Central memory CD8-positive, alpha-beta T cell (primary cell): ENCODE measurements around the gene HMX1.

Experiments used
- ATAC-seq: fragments of 150-1000 bp; cut with Tn5 transposase; replicated peaks from 2 replicates; pipeline ENCODE4 v1.10.0; 2022; ENCODE audit warnings: mild to moderate bottlenecking, moderate FRiP score, moderate number of reproducible peaks; ENCODE audit not compliant: poor library complexity, severe bottlenecking; ENCODE audit errors: extremely low read depth
- DNase-seq, 2 donors: peaks; one replicate each; pipeline ENCODE4 v3.0.0; 2021; ENCODE audit warnings: low spot score in 2 of 2
- H3K27ac Mint-ChIP-seq: one replicate; pipeline ENCODE4 v1.8.0; 2022; ENCODE audit warnings: low read depth, mild to moderate bottlenecking, moderate library complexity, mixed read lengths
- H3K27me3 Mint-ChIP-seq: one replicate; pipeline ENCODE4 v1.8.0; 2022; ENCODE audit warnings: mixed read lengths
- H3K36me3 Mint-ChIP-seq: one replicate; pipeline ENCODE4 v1.8.0; 2022; ENCODE audit warnings: mild to moderate bottlenecking, moderate library complexity, mixed read lengths; ENCODE audit not compliant: insufficient read depth
- H3K4me1 Mint-ChIP-seq: one replicate; pipeline ENCODE4 v1.8.0; 2022; ENCODE audit warnings: mixed read lengths
- H3K4me3 Mint-ChIP-seq: one replicate; pipeline ENCODE4 v1.8.0; 2022; ENCODE audit warnings: mild to moderate bottlenecking, moderate library complexity, mixed read lengths
- H3K9me3 Mint-ChIP-seq: one replicate; pipeline ENCODE4 v1.8.0; 2022; ENCODE audit warnings: mixed read lengths

The HMX1 gene

GRCh38 chr4:8871417-8872401 lies at the start of gene HMX1:
TSS of gene HMX1 (minus strand) at chr4:8871839. CDS start at chr4:8871614, 225 bp downstream.
- Mint-ChIP-seq H3K27ac (no peak within 1 kb of the TSS), H3K36me3 (peaks cover 4% of the 10 kb centered on the region), H3K9me3 (no peaks in the 10 kb centered on the region), H3K4me1 (peaks cover 6% of the 10 kb centered on the region), H3K4me3 (no peak within 1 kb of the TSS), H3K27me3 (peaks cover 83% of the 10 kb centered on the region)
- DNase-seq (no peak), ATAC-seq (no peak)

DNA sequence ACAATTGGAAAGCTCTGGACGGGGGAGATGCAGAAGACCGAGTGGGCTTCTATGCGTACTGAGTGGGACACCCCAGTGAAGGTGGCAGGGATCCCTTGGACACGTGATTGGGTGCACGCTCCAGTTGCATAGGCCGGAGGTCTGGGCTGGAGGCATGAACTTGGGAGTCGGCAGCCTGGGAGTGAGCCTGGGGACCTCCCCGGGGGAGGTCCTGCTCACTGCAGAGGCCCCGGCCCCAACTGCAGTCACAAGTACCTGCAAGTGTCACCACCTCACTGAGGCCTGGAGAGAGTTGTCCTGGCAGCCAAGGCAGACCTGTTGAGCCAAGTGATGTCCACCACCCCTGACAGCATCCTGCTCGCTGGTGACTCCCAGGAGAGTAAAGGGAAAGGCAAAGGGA lies 49.3 kb upstream of the HMX1 start:
- no peaks in the 10 kb centered on the region for H3K36me3 Mint-ChIP-seq
- ATAC-seq (no peak), DNase-seq (peak in 1 of 2 donors; percentile 7)
- peaks cover 34% of the 10 kb centered on the region for H3K27me3 Mint-ChIP-seq
- peaks cover 9% of the 10 kb centered on the region for H3K9me3 Mint-ChIP-seq
- peaks cover 5% of the 10 kb centered on the region for H3K4me1 Mint-ChIP-seq
- H3K27ac Mint-ChIP-seq: no peak overlapping the region
- no peak overlapping the region for H3K4me3 Mint-ChIP-seq

GRCh38 chr4:8920289-8920965 lies 48.8 kb upstream of the HMX1 start:
- Mint-ChIP-seq H3K27me3 (peaks cover 34% of the 10 kb centered on the region), H3K4me3 (no peak overlapping the region), H3K9me3 (peaks cover 9% of the 10 kb centered on the region), H3K36me3 (no peaks in the 10 kb centered on the region), H3K27ac (no peak overlapping the region), H3K4me1 (peaks cover 5% of the 10 kb centered on the region)
- DNase-seq: peak in 1 of 2 donors; percentile 8
- no peak for ATAC-seq

DNA sequence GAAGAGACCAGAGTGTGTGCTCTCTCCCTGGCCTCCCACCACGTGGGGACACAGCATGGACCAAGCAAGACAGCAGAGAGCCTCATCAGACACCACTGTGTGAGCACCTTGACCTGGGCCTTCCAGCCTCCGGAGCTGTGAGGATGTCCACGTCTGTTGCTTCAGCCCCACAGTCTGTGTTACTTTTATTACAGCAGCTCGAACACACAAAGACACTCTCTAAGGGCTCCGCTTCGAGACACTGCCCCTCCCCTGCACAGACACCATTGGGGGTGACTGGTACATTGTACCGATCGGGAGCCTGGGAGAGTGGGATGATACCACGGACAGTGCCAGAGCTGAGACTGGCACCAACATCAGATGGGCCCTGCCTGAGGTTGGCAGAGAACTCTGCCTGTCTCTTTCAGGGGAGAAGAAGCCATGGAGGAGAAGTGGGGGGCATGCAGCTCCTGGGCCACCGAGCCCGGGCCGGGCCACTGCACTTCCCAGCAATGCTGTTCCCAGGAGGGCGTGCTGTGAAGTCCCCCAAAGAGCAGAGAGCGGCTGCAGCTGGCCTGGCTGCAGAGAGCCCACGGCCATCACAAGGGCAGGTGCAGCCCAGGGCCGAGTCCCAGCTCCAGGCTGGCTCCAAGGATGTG lies 48.1 kb upstream of the HMX1 start:
- peaks cover 34% of the 10 kb centered on the region for H3K27me3 Mint-ChIP-seq
- no peak overlapping the region for H3K27ac Mint-ChIP-seq
- ATAC-seq (no peak), DNase-seq (no peak)
- peaks cover 5% of the 10 kb centered on the region for H3K4me1 Mint-ChIP-seq
- H3K36me3 Mint-ChIP-seq: no peaks in the 10 kb centered on the region
- H3K9me3 Mint-ChIP-seq: peaks cover 9% of the 10 kb centered on the region
- H3K4me3 Mint-ChIP-seq: no peak overlapping the region

DNA sequence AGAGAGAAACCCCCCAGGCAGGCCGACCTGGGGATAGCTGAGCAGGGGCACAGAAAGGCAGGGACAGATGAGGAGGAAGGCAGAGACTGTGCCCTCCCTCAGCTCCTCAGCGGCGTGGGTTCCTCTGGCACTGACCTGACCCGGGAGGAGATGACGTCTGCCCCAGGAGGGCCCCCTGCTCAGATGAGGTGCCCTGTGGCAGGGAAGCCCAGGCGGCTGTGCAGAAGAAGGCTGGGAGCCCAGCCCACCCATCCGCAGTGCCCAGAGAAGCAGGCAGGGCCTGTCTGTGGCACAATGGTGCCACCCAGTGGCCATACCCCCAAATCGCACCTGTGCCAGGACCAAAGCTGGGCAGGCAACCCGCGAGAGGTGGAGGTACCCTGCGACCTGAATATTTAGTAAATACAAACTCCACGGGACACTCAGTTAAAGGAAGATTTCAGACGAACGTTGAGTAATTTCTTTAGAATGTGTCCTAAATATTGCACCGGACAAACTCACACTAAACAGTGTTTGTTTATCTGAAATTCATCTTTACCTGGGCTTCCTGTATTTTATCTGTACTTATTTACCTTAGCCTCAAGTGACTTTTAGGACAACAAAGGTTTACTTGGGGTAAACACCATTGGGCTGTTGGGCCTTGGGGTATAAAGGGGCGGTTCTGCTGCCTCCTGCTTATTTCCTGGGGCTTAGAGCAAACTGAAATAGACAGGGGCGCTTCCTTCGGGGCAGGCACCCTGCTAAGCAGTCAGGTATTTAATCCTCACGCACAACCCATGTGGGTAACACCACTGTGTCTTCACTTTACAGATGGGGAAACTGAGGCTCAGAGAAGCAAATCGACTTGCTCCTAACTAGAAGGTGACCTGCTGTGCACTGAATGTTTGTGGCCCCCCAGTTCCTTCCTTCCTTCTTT lies 46.5 kb upstream of the HMX1 start:
- peaks cover 34% of the 10 kb centered on the region for H3K27me3 Mint-ChIP-seq
- no peak overlapping the region for H3K27ac Mint-ChIP-seq
- peak; percentile 59 for ATAC-seq
- H3K36me3 Mint-ChIP-seq: no peaks in the 10 kb centered on the region
- H3K4me1 Mint-ChIP-seq: peaks cover 5% of the 10 kb centered on the region
- peaks cover 2% of the 10 kb centered on the region for H3K9me3 Mint-ChIP-seq
- no peak overlapping the region for H3K4me3 Mint-ChIP-seq
- DNase-seq: peak; percentile 30 to 41

DNA sequence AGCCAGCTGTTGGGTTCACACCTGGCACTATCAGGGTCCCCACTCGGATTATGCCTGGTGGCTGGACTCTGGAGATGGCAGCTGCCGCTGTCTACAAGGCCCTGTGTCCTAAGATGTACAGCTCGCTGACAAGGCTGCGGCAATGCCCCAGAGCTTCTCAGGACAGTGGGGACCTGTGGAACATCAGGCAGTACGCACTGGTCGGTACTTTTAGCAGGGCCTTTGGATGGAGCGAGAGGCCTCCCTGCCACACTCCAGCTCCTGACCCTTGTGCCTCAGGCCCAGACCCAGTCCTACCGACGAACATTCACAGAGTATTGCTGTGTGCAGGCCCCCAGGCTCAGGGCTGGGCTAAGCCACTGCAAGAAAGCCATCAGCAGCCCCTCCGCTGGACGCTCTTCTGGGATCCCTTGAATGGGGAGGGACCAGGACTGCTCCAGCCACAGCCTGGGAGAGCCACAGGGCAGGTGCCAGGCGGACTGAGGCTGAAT lies 45.7 kb upstream of the HMX1 start:
- ATAC-seq (no peak), DNase-seq (peak in 1 of 2 donors; percentile 5)
- Mint-ChIP-seq H3K27me3 (peaks cover 33% of the 10 kb centered on the region), H3K27ac (no peak overlapping the region), H3K9me3 (no peaks in the 10 kb centered on the region), H3K36me3 (no peaks in the 10 kb centered on the region), H3K4me3 (no peak overlapping the region), H3K4me1 (peaks cover 5% of the 10 kb centered on the region)

DNA sequence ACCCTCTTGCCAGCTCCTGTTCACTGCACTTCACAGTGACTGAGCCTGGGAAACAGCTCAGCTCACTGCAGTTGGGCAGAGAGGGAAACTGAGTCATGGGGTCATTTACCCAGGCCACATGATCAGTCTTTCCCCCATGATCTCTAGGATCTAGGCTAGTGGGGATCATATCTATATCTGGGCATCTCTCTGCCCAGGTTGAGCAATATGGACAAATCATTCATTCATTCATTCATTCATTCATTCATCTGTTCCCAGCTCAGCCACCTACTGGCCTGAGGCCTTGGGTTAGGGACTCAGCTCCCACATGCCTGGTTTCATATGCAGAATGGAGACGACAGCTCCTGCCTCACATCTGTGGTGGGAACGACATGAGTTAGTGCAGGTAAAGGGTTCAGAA lies 45.3 kb upstream of the HMX1 start:
- Mint-ChIP-seq H3K9me3 (no peaks in the 10 kb centered on the region), H3K4me1 (peaks cover 5% of the 10 kb centered on the region), H3K4me3 (no peak overlapping the region), H3K36me3 (no peaks in the 10 kb centered on the region), H3K27me3 (peaks cover 29% of the 10 kb centered on the region), H3K27ac (no peak overlapping the region)
- ATAC-seq (no peak), DNase-seq (no peak)

- Mint-ChIP-seq H3K36me3 (no peaks in the 10 kb centered on the region), H3K27me3 (peaks cover 24% of the 10 kb centered on the region), H3K9me3 (no peaks in the 10 kb centered on the region), H3K4me3 (no peak overlapping the region), H3K27ac (no peak overlapping the region), H3K4me1 (peaks cover 5% of the 10 kb centered on the region)
- DNase-seq (peak in 1 of 2 donors; percentile 2), ATAC-seq (no peak)
Measured at GRCh38 chr4:8916351-8916885, 44.8 kb upstream of the HMX1 start.

DNA sequence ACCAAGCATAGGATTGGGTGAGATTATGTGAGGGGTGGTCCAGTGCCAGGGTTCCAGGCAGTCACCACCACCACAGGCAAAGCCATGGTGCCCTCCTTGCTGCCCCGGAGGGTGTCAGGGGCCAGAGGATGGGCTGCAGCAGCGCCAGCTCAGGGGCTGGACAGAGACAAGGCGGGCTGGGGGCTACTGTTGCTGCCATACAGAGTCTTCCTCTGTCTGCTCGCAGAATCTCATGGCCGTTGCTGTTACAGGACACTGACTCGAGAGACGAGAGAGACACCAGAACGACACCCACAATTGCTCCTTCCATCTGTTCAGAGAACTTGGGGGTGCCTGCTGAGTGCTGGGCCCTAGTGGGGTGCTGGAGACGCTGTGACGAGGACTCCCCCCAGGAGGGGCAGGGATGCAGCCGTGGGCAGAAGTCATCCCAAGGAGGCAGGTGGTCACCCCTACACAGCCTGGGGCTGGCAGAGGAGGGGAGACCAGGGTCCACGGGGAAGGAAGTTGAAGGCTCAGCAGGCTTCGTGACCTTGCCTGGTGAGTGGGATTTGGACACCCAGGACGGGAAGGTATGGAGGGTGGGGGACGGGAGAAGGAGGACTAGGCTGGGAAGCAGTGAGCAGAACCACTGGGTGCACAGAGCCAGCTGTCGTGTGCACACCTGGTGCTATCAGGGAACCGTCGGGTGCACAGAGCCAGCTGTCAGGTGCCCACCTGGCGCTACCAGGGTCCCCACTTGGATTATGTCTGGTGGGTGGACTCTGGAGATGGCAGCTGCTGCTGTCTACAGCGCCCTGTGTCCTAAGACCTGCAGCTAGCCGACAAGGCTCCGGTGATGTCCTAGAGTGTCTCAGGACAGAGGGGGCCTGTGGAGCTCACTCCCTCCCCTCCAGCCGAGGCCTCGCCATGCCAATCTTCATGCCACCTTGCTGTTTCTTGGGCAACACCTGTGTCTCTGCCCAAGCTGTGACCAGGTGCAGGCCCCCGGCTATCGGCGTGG lies 43.9 kb upstream of the HMX1 start:
- DNase-seq (peak in 1 of 2 donors; percentile 11), ATAC-seq (no peak)
- Mint-ChIP-seq H3K27me3 (peaks cover 21% of the 10 kb centered on the region), H3K36me3 (no peaks in the 10 kb centered on the region), H3K27ac (no peak overlapping the region), H3K9me3 (no peaks in the 10 kb centered on the region), H3K4me3 (no peak overlapping the region), H3K4me1 (peaks cover 5% of the 10 kb centered on the region)

GRCh38 chr4:8914461-8915171 lies 43.0 kb upstream of the HMX1 start:
- H3K36me3 Mint-ChIP-seq: no peaks in the 10 kb centered on the region
- no peak for ATAC-seq
- DNase-seq: peak in 1 of 2 donors; percentile 5
- no peak overlapping the region for H3K4me3 Mint-ChIP-seq
- peaks cover 5% of the 10 kb centered on the region for H3K4me1 Mint-ChIP-seq
- H3K27me3 Mint-ChIP-seq: peaks cover 12% of the 10 kb centered on the region
- H3K27ac Mint-ChIP-seq: no peak overlapping the region
- H3K9me3 Mint-ChIP-seq: no peaks in the 10 kb centered on the region
